Measurements from ENCODE around the gene CCDC18.

DNA sequence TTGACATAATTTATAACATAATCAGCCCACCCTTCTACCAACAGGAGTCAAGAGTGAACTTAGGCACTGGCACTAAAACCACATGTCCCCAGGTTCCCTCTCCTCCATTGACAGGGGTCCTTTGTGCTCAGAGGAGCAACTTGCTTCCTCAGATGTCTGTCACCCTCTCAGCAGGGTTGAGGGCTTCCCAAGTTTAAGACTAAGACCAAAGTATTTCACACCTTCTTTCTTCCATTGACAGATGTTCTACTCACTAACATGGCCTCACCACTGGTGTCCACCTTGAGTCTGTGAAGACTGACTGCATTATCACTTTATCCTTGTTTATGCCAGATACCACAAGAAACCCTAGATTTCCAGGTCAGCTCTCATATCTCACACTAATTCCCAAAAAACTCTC is 56.5 kb downstream of the CCDC18 start:
- TF ChIP-seq, protein P1, sequence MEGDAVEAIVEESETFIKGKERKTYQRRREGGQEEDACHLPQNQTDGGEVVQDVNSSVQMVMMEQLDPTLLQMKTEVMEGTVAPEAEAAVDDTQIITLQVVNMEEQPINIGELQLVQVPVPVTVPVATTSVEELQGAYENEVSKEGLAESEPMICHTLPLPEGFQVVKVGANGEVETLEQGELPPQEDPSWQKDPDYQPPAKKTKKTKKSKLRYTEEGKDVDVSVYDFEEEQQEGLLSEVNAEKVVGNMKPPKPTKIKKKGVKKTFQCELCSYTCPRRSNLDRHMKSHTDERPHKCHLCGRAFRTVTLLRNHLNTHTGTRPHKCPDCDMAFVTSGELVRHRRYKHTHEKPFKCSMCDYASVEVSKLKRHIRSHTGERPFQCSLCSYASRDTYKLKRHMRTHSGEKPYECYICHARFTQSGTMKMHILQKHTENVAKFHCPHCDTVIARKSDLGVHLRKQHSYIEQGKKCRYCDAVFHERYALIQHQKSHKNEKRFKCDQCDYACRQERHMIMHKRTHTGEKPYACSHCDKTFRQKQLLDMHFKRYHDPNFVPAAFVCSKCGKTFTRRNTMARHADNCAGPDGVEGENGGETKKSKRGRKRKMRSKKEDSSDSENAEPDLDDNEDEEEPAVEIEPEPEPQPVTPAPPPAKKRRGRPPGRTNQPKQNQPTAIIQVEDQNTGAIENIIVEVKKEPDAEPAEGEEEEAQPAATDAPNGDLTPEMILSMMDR (IDR thresholded peaks at IDR 0.05; ENCODE audit: insufficient read depth, low read depth, low read length) = no peak
- no peak for TF ChIP-seq EZH2 (IDR thresholded peaks at IDR 0.05; ENCODE audit: insufficient read depth, low read length)

Measured in astrocyte (in vitro differentiated cells and primary cell).